Measurements from ENCODE around the gene SLC44A4. TPM values are rescaled to one million over a fixed set of nuclear protein-coding genes. Genes with fewer than 3 reads are reported as not detected.
"Not testable (repeated sequence)": the region's sequence is repeated elsewhere in the genome, so short reads cannot be mapped to it uniquely, and the experiment has no call there.

SLC44A4 gene
- total and polyA plus RNA-seq, 12 donors: 0.03 to 0.24 (median 0.14) TPM; not detected in 9

DNA sequence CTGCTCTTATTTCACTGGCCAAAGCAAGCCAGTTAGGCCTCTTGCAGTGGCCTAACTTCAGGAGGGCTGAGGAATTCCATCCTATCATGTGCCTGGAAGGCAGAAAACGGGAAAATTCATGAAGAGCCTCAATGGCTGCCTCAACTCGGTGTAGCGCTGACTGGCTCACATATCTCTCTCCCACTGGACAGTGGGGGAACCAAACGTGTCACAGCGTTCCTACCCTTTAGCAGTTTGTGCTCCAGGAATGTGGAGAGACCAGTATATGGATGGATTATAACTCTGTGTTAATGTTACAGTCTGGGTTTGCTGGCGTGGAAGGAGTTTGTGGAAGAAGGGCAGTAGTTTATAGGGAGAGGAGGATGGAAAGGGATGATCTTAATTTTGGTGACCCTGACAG, 37.0 kb upstream of the SLC44A4 start:
- Histone ChIP-seq H3K9me3 (no peaks in the 10 kb centered on the region), H3K27me3 (peaks cover 0 to 3% (median 0%) of the 10 kb centered on the region in 7 donors), H3K27ac (no peak overlapping the region), H3K4me1 (peaks cover 0 to 9% (median 0%) of the 10 kb centered on the region in 9 donors), H3K4me3 (no peak overlapping the region), H3K36me3 (no peaks in the 10 kb centered on the region)
- 75 to 83% methylated on average over 6 of the region's 6 CpGs for WGBS, 2 donors
- intact Hi-C loops (cut with DNase I): no loop called here
- DNase-seq: no peak
- no peak for ATAC-seq
- TF ChIP-seq, protein P1, sequence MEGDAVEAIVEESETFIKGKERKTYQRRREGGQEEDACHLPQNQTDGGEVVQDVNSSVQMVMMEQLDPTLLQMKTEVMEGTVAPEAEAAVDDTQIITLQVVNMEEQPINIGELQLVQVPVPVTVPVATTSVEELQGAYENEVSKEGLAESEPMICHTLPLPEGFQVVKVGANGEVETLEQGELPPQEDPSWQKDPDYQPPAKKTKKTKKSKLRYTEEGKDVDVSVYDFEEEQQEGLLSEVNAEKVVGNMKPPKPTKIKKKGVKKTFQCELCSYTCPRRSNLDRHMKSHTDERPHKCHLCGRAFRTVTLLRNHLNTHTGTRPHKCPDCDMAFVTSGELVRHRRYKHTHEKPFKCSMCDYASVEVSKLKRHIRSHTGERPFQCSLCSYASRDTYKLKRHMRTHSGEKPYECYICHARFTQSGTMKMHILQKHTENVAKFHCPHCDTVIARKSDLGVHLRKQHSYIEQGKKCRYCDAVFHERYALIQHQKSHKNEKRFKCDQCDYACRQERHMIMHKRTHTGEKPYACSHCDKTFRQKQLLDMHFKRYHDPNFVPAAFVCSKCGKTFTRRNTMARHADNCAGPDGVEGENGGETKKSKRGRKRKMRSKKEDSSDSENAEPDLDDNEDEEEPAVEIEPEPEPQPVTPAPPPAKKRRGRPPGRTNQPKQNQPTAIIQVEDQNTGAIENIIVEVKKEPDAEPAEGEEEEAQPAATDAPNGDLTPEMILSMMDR (IDR thresholded peaks at IDR 0.05): no peak

DNA sequence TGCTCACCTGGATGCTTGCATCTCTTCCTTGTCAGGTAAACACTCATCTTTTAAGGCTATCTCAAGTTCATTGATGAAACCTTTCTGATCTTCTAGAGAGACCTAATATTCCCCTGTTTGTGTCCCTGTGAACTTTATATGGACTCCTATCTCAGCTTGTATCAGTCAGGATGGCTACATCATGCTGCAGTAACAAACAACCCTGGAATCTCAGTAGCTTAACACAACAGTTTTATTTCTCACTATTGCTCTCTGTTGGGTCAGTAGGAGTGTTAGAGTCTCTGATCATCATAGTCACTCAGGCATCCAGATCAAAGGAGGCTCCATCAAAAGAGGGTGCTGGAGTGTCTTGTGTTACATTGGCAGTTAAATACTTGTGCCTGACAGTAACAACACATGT, 36.6 kb upstream of the SLC44A4 start:
- ATAC-seq: no peak

DNA sequence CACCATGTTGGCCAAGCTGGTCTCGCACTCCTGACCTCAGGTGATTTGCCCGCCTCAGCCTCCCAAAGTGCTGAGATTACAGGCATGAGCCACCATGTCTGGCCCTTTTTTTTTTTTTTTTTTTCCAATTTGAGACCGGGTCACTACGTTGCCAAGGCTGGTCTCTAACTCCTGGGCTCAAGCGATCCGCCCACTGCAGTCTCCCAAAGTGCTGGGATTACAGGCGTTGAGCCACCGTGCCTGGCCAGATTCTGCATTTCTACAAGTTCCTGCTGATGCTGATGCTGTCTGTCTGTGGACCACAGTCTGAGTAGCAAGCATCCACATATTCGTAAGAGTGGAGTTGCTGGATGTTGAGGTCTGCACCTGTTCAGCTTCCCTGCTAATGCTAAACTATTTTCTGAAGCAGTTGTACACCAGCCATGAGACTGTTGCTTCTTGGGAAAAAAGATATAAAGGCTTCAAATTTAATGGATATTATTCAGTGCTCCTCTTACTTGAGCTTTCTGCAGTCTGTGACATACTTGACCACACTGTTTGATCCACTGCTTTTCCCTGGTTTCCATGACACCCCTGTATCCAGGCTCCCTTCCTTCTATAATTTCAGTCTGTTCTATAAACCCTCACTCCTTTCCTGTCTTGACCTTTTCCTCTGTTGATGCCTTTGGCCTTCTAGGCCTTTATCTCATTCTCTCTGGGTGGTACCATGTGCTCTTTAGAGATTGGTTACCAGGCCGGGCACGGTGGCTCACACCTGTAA, 33.2 kb upstream of the SLC44A4 start:
- 77 to 81% methylated on average over 11 of the region's 11 CpGs for WGBS, 2 donors
- TF ChIP-seq, protein P1 (IDR thresholded peaks at IDR 0.05): no peak
- no peaks in the 10 kb centered on the region for H3K36me3 ChIP-seq
- no peak overlapping the region for H3K4me3 ChIP-seq
- intact Hi-C loops (cut with DNase I): no loop called here
- ATAC-seq: no peak
- H3K4me1 ChIP-seq: peaks cover 0 to 17% (median 0%) of the 10 kb centered on the region in 9 donors
- H3K27ac ChIP-seq: no peak overlapping the region
- no peak for DNase-seq
- no peaks in the 10 kb centered on the region for H3K9me3 ChIP-seq
- peaks cover 0 to 4% (median 0%) of the 10 kb centered on the region in 7 donors for H3K27me3 ChIP-seq

More for the DNA sequence above, 36.6 kb upstream of the SLC44A4 start:
- no peaks in the 10 kb centered on the region for H3K36me3 ChIP-seq
- peaks cover 0 to 4% (median 0%) of the 10 kb centered on the region in 7 donors for H3K27me3 ChIP-seq
- no peak overlapping the region for H3K27ac ChIP-seq
- no peaks in the 10 kb centered on the region for H3K9me3 ChIP-seq
- H3K4me3 ChIP-seq: no peak overlapping the region
- intact Hi-C loops (cut with DNase I): no loop called here
- no peak for DNase-seq
- H3K4me1 ChIP-seq: peaks cover 0 to 9% (median 0%) of the 10 kb centered on the region in 9 donors
- TF ChIP-seq, protein P1 (IDR thresholded peaks at IDR 0.05): no peak

DNA sequence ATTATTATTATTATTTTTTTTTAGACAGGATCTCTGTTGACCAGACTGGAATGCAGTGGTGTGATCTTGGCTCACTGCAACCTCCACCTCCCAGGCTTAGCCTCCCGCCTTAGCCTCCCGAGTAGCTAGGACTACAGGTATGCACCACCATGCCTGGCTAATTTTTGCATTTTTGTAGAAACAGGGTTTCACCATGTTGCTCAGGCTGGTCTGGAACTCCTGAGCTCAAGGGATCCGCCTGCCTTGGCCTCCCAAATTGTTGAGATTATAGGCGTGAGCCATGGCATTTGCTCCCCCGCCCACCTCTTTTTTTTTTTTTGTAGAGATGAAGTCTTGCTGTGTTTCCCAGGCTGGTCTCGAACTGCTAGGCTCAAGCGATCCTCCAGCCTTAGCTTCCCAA, 30.5 kb upstream of the SLC44A4 start:
- not testable (repeated sequence) for H3K27ac ChIP-seq, H3K36me3 ChIP-seq, DNase-seq, ATAC-seq, H3K4me3 ChIP-seq, H3K9me3 ChIP-seq, H3K27me3 ChIP-seq
- intact Hi-C loops (cut with DNase I): loop anchor here in 2 of 10 donors (10.0 kb wide), 1 partner anchor 46 kb away; the partner anchor contains the start of genes NELFE (in 2 of the 2) and SKIC2 (in 2 of the 2)
- H3K4me1 ChIP-seq: peaks cover 0 to 20% (median 0%) of the 10 kb centered on the region in 9 donors
- 76 to 78% methylated on average over 7 of the region's 7 CpGs for WGBS, 2 donors

DNA sequence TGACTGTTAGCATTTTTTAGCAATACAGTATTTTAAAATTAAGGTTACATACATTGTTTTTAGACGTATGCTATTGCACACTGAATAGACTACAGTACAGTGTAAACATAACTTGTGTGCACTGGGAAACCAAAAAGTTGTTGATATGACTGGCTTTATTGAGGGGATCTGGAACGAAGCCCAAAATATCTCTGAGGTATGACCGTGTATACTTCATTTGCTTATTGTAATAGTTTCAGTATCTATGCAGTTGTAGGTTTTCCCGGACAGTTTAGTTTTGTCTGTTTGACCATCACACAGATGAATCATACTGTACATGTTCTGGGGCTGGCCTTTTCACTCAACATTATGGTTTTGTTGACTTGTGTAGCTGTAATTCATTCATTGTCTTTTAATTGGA, 30.0 kb upstream of the SLC44A4 start:
- Histone ChIP-seq H3K27ac (no peak overlapping the region), H3K27me3 (peaks cover 0 to 4% (median 0%) of the 10 kb centered on the region in 7 donors), H3K36me3 (no peaks in the 10 kb centered on the region), H3K9me3 (no peaks in the 10 kb centered on the region), H3K4me1 (peaks cover 0 to 20% (median 0%) of the 10 kb centered on the region in 9 donors), H3K4me3 (no peak overlapping the region)
- intact Hi-C loops (cut with DNase I): loop anchor here in 2 of 10 donors (10.0 kb wide), 1 partner anchor 46 kb away; the partner anchor contains the start of genes NELFE (in 2 of the 2) and SKIC2 (in 2 of the 2)
- TF ChIP-seq, protein P1 (IDR thresholded peaks at IDR 0.05): no peak
- DNase-seq (no peak), ATAC-seq (no peak)
- 63 to 65% methylated on average over 4 of the region's 4 CpGs for WGBS, 2 donors

DNA sequence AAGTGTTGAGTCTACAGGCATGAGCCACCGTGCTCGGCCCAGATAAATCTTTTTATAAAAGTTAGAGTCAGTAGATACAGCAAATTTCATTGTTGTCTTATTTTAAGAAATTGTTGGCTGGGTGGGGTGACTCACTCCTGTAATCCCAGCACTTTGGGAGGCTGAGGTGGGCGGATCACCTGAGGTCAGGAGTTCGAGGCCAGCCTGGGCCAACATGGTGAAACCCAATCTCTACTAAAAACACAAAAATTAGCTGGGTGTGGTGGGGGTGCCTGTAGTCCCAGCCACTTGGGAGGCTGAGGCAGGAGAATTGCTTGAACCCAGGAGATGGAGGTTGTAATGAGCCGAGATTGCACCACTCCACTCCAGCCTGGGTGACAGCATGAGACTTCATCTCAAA, 29.5 kb upstream of the SLC44A4 start:
- not testable (repeated sequence) for H3K4me3 ChIP-seq, H3K9me3 ChIP-seq, H3K27me3 ChIP-seq, H3K36me3 ChIP-seq, ATAC-seq, DNase-seq, H3K27ac ChIP-seq
- intact Hi-C loops (cut with DNase I): loop anchor here in 2 of 10 donors (10.0 kb wide), 1 partner anchor 47 kb away; the partner anchor contains the start of genes NELFE (in 2 of the 2) and SKIC2 (in 2 of the 2)
- peaks cover 0 to 24% (median 0%) of the 10 kb centered on the region in 9 donors for H3K4me1 ChIP-seq
- WGBS, 2 donors: 88 to 90% methylated on average over 5 of the region's 5 CpGs

Measured in heart right ventricle (tissue), 16 donors.